Measurements from ENCODE around the gene WAPL. TPM values are rescaled to one million over a fixed set of nuclear protein-coding genes. Genes with fewer than 3 reads are reported as not detected.

WAPL gene
- polyA plus RNA-seq, 1 donor (not counting 4 experiments of a cell fraction or from before 2014, with no cell fraction given) = 26.2 TPM

DNA sequence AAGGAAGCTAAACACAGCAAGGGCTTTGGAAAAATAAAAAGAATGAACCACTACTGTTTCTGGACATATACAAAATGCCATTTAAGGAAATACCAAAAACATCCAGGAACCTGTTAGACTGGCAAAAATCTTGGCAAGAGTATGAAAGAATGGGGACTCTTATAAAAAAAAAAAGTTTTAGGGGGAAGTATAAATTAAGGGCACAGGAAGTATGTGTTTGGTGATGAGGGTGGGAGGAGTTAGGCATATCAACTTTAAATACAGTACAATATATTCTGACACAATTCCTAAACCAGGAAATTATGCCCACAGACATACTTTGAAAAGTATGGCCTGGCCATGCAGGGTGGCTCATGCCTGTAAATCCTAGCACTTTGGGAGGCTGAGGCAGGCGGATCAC, 74.2 kb downstream of the WAPL start:
- Histone ChIP-seq H3K4me3 (ENCODE audit: control insufficient read depth in 2 of 3, extremely low read depth in 1 of 3, insufficient read depth in 2 of 3, low read depth in 1 of 3, low read length in 3 of 3) (no peak overlapping the region), H4K20me1 (ENCODE audit: control insufficient read depth, extremely low read depth, insufficient read depth, low read length) (no peaks in the 10 kb centered on the region), H3K27me3 (ENCODE audit: control insufficient read depth, extremely low read depth, insufficient read depth, low read length) (no peaks in the 10 kb centered on the region), H3K36me3 (ENCODE audit: control insufficient read depth in 2 of 2, extremely low read depth in 1 of 2, insufficient read depth in 2 of 2, low read length in 2 of 2) (peaks cover 9 to 18% of the 10 kb centered on the region in 2 experiments), H3K9me1 (ENCODE audit: control insufficient read depth, extremely low read depth, insufficient read depth, low read length) (no peaks in the 10 kb centered on the region), H2AFZ (ENCODE audit: control insufficient read depth, low read length) (no peak overlapping the region), H3K4me2 (ENCODE audit: control insufficient read depth, extremely low read depth, insufficient read depth, low read depth, low read length) (no peak overlapping the region), H3K9ac (ENCODE audit: control insufficient read depth, extremely low read depth, insufficient read depth, low read length) (no peak overlapping the region), H3K79me2 (ENCODE audit: control insufficient read depth, insufficient read depth, low read length) (no peaks in the 10 kb centered on the region), H3K27ac (ENCODE audit: control insufficient read depth, insufficient read depth, low read length) (no peak overlapping the region), H3K9me3 (ENCODE audit: control insufficient read depth, low read depth, low read length) (no peaks in the 10 kb centered on the region), H3K4me1 (ENCODE audit: control insufficient read depth, extremely low read depth, insufficient read depth, low read length) (no peaks in the 10 kb centered on the region)
- TF ChIP-seq, protein P1, sequence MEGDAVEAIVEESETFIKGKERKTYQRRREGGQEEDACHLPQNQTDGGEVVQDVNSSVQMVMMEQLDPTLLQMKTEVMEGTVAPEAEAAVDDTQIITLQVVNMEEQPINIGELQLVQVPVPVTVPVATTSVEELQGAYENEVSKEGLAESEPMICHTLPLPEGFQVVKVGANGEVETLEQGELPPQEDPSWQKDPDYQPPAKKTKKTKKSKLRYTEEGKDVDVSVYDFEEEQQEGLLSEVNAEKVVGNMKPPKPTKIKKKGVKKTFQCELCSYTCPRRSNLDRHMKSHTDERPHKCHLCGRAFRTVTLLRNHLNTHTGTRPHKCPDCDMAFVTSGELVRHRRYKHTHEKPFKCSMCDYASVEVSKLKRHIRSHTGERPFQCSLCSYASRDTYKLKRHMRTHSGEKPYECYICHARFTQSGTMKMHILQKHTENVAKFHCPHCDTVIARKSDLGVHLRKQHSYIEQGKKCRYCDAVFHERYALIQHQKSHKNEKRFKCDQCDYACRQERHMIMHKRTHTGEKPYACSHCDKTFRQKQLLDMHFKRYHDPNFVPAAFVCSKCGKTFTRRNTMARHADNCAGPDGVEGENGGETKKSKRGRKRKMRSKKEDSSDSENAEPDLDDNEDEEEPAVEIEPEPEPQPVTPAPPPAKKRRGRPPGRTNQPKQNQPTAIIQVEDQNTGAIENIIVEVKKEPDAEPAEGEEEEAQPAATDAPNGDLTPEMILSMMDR (optimal IDR thresholded peaks at IDR 0.05 in 1 of 3, IDR thresholded peaks at IDR 0.05 in 1 of 3, conservative IDR thresholded peaks at IDR 0.05 in 1 of 3; ENCODE audit: extremely low read depth in 1 of 3, insufficient read depth in 2 of 3, low read length in 3 of 3) = no peak
- TF ChIP-seq EZH2 (IDR thresholded peaks at IDR 0.05; ENCODE audit: low read length) = no peak
- no peak for FAIRE-seq
- dilution Hi-C loops (cut with MboI; ENCODE audit: extremely low pct_ligation_motif_present, low sequenced_read_pairs) = no loop called here
- no peak for DNase-seq (ENCODE audit: low read depth, low spot score)

DNA sequence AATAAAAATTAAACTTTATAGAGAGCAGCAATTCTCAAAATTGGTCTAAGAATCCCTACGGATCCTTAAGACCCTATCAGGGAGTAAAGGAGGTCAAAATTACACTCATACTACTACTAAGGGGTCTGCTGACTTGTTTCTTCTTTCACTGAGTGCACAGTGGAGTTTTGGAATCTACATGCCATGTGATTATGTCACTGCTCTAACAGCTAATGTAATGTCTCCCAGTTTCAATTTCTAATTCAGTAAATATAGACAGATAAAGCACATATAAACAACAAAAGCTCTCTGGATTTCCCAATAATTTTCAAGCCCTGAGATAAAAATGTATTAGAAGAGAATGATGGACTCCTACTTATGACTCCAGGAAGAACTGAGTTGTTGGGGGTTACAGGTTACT, 74.6 kb downstream of the WAPL start:
- Histone ChIP-seq H3K9ac (ENCODE audit: control insufficient read depth, extremely low read depth, insufficient read depth, low read length) (no peak overlapping the region), H3K9me3 (ENCODE audit: control insufficient read depth, low read depth, low read length) (no peaks in the 10 kb centered on the region), H3K27me3 (ENCODE audit: control insufficient read depth, extremely low read depth, insufficient read depth, low read length) (no peaks in the 10 kb centered on the region), H2AFZ (ENCODE audit: control insufficient read depth, low read length) (no peak overlapping the region), H3K4me2 (ENCODE audit: control insufficient read depth, extremely low read depth, insufficient read depth, low read depth, low read length) (no peak overlapping the region), H4K20me1 (ENCODE audit: control insufficient read depth, extremely low read depth, insufficient read depth, low read length) (no peaks in the 10 kb centered on the region), H3K36me3 (ENCODE audit: control insufficient read depth in 2 of 2, extremely low read depth in 1 of 2, insufficient read depth in 2 of 2, low read length in 2 of 2) (peaks cover 9 to 17% of the 10 kb centered on the region in 2 experiments), H3K4me1 (ENCODE audit: control insufficient read depth, extremely low read depth, insufficient read depth, low read length) (no peaks in the 10 kb centered on the region), H3K27ac (ENCODE audit: control insufficient read depth, insufficient read depth, low read length) (no peak overlapping the region), H3K9me1 (ENCODE audit: control insufficient read depth, extremely low read depth, insufficient read depth, low read length) (no peaks in the 10 kb centered on the region), H3K4me3 (ENCODE audit: control insufficient read depth in 2 of 3, extremely low read depth in 1 of 3, insufficient read depth in 2 of 3, low read depth in 1 of 3, low read length in 3 of 3) (no peak overlapping the region), H3K79me2 (ENCODE audit: control insufficient read depth, insufficient read depth, low read length) (no peaks in the 10 kb centered on the region)
- FAIRE-seq (no peak), DNase-seq (ENCODE audit: low read depth, low spot score) (no peak)
- no peak for TF ChIP-seq EZH2 (IDR thresholded peaks at IDR 0.05; ENCODE audit: low read length)
- TF ChIP-seq, protein P1 (optimal IDR thresholded peaks at IDR 0.05 in 1 of 3, IDR thresholded peaks at IDR 0.05 in 1 of 3, conservative IDR thresholded peaks at IDR 0.05 in 1 of 3; ENCODE audit: extremely low read depth in 1 of 3, insufficient read depth in 2 of 3, low read length in 3 of 3) = no peak
- dilution Hi-C loops (cut with MboI; ENCODE audit: extremely low pct_ligation_motif_present, low sequenced_read_pairs) = no loop called here

Measured in keratinocyte (primary cell).